Anterior cingulate cortex (tissue), 58 donors: ENCODE measurements around the gene LIMS1.
"Not testable (repeated sequence)": the region's sequence is repeated elsewhere in the genome, so short reads cannot be mapped to it uniquely, and the experiment has no call there.

Source experiments
- DNase-seq, 58 donors: peaks; one replicate each; lab custom pipeline; 2025; lab: John Stamatoyannopoulos, UW

Gene LIMS1

GRCh38 chr2:108533832-108534583, at the start of gene LIMS1:
TSS of gene LIMS1 (plus strand) at chr2:108534470. CDS start at chr2:108534563, 93 bp downstream.
- DNase-seq = peak; percentile 17 to 92 (median 82)

- no peak for DNase-seq
Measured at GRCh38 chr2:108485253-108485652, 49.0 kb upstream of the LIMS1 start.

- no peak for DNase-seq
Measured at GRCh38 chr2:108490506-108491122, 43.7 kb upstream of the LIMS1 start.

- no peak for DNase-seq
Measured at GRCh38 chr2:108491848-108492247, 42.4 kb upstream of the LIMS1 start.

GRCh38 chr2:108492364-108492763, 41.9 kb upstream of the LIMS1 start:
- DNase-seq = peak in 3 of 58 donors; percentile 0 to 12 (median 1)

- not testable (repeated sequence) for DNase-seq
Measured at GRCh38 chr2:108496167-108496566, 38.1 kb upstream of the LIMS1 start.

- DNase-seq = not testable (repeated sequence)
Measured at GRCh38 chr2:108507620-108508019, 26.6 kb upstream of the LIMS1 start.

- not testable (repeated sequence) for DNase-seq
Measured at GRCh38 chr2:108512431-108512830, 21.8 kb upstream of the LIMS1 start.

- DNase-seq = not testable (repeated sequence)
Measured at GRCh38 chr2:108514478-108514877, 19.8 kb upstream of the LIMS1 start.

- not testable (repeated sequence) for DNase-seq
Measured at GRCh38 chr2:108524688-108525087, 9.6 kb upstream of the LIMS1 start.

GRCh38 chr2:108525258-108525657, 9.0 kb upstream of the LIMS1 start:
- not testable (repeated sequence) for DNase-seq

GRCh38 chr2:108531674-108532055, 2.6 kb upstream of the LIMS1 start:
- no peak for DNase-seq

- peak in 29 of 58 donors; percentile 3 to 65 (median 44) for DNase-seq
Measured at GRCh38 chr2:108534584-108535356, 500 bp downstream of the LIMS1 start.

- no peak for DNase-seq
Measured at GRCh38 chr2:108535357-108535631, 1.0 kb downstream of the LIMS1 start.

- no peak for DNase-seq
Measured at GRCh38 chr2:108536133-108536780, 2.0 kb downstream of the LIMS1 start.

- DNase-seq = no peak
Measured at GRCh38 chr2:108536911-108537310, 2.6 kb downstream of the LIMS1 start.

GRCh38 chr2:108538000-108538625, 3.8 kb downstream of the LIMS1 start:
- no peak for DNase-seq

- no peak for DNase-seq
Measured at GRCh38 chr2:108541451-108541850, 7.2 kb downstream of the LIMS1 start.

- DNase-seq = no peak
Measured at GRCh38 chr2:108542071-108542470, 7.8 kb downstream of the LIMS1 start.

- no peak for DNase-seq
Measured at GRCh38 chr2:108547606-108548005, 13.3 kb downstream of the LIMS1 start.
